ENCODE measurements around the gene ZNF14. TPM values are rescaled to one million over a fixed set of nuclear protein-coding genes. Genes with fewer than 3 reads are reported as not detected.

The ZNF14 gene
- total RNA-seq, 1 experiment from 2014 or later, result 5.8 TPM

GRCh38 chr19:19777692-19778091 is 44.8 kb upstream of the ZNF14 start:
- BruUV-seq (replicated peaks), result TSS peak; percentile 34

GRCh38 chr19:19776206-19777008 is 43.5 kb upstream of the ZNF14 start:
- POLR2A ChIA-PET (ENCODE audit: low non-redundant PET), result interaction anchor here (0.6 kb wide), 1 partner anchor 1592 kb away, joined by 5 read pairs; no protein-coding TSS in a partner anchor
- no peaks in the 10 kb centered on the region for H3K27me3 ChIP-seq (replicated peaks; ENCODE audit: insufficient read depth, low read depth, low read length, poor library complexity)
- peak overlapping the region; percentile 64 for H3K4me3 ChIP-seq (ENCODE audit: low read depth, low read length, poor library complexity, severe bottlenecking)
- peak; percentile 96 for DNase-seq (ENCODE audit: low spot score)
- no peaks in the 10 kb centered on the region for H3K36me3 ChIP-seq (ENCODE audit: insufficient read depth, low read length, poor library complexity, severe bottlenecking)
- TF ChIP-seq EZH2 (IDR thresholded peaks at IDR 0.05; ENCODE audit: borderline replicate concordance, low read depth, low read length, poor library complexity, severe bottlenecking) (no peak), CTCF (conservative IDR thresholded peaks at IDR 0.05; ENCODE audit: low read depth, low read length) (no peak)
- peaks cover 8% of the 10 kb centered on the region for H3K4me1 ChIP-seq (ENCODE audit: insufficient read depth, low read length, poor library complexity, severe bottlenecking)
- BruUV-seq (replicated peaks), result no TSS peak
- CTCF ChIA-PET, result interaction anchor here (0.6 kb wide), 1 partner anchor 113 kb away, joined by 3 read pairs; the partner anchor contains the start of gene ATP13A1
- H3K9me3 ChIP-seq (ENCODE audit: low read depth, low read length, poor library complexity, severe bottlenecking), result peaks cover 2% of the 10 kb centered on the region
- intact Hi-C loops (cut with micrococcal nuclease; ENCODE audit: unreplicated experiment), result no loop called here
- peak overlapping the region; percentile 53 for H3K27ac ChIP-seq (ENCODE audit: low read depth, low read length, poor library complexity, severe bottlenecking)

More at GRCh38 chr19:19777692-19778091, 44.8 kb upstream of the ZNF14 start:
- H3K4me3 ChIP-seq (ENCODE audit: low read depth, low read length, poor library complexity, severe bottlenecking), result peak overlapping the region; percentile 64
- H3K27me3 ChIP-seq (replicated peaks; ENCODE audit: insufficient read depth, low read depth, low read length, poor library complexity), result no peaks in the 10 kb centered on the region
- H3K9me3 ChIP-seq (ENCODE audit: low read depth, low read length, poor library complexity, severe bottlenecking), result no peaks in the 10 kb centered on the region
- POLR2A ChIA-PET (ENCODE audit: low non-redundant PET), result no interaction called here
- intact Hi-C loops (cut with micrococcal nuclease; ENCODE audit: unreplicated experiment), result no loop called here
- TF ChIP-seq EZH2 (IDR thresholded peaks at IDR 0.05; ENCODE audit: borderline replicate concordance, low read depth, low read length, poor library complexity, severe bottlenecking), result no peak
- no peak for TF ChIP-seq CTCF (conservative IDR thresholded peaks at IDR 0.05; ENCODE audit: low read depth, low read length)
- peaks cover 8% of the 10 kb centered on the region for H3K4me1 ChIP-seq (ENCODE audit: insufficient read depth, low read length, poor library complexity, severe bottlenecking)
- H3K36me3 ChIP-seq (ENCODE audit: insufficient read depth, low read length, poor library complexity, severe bottlenecking), result no peaks in the 10 kb centered on the region
- H3K27ac ChIP-seq (ENCODE audit: low read depth, low read length, poor library complexity, severe bottlenecking), result no peak overlapping the region
- DNase-seq (ENCODE audit: low spot score), result no peak
- CTCF ChIA-PET, result no interaction called here

- POLR2A ChIA-PET (ENCODE audit: low non-redundant PET), result no interaction called here
- TF ChIP-seq EZH2 (IDR thresholded peaks at IDR 0.05; ENCODE audit: borderline replicate concordance, low read depth, low read length, poor library complexity, severe bottlenecking), result no peak
- no peak for TF ChIP-seq CTCF (conservative IDR thresholded peaks at IDR 0.05; ENCODE audit: low read depth, low read length)
- BruUV-seq (replicated peaks), result no TSS peak
- Histone ChIP-seq H3K27ac (ENCODE audit: low read depth, low read length, poor library complexity, severe bottlenecking) (peak overlapping the region; percentile 53), H3K27me3 (replicated peaks; ENCODE audit: insufficient read depth, low read depth, low read length, poor library complexity) (no peaks in the 10 kb centered on the region), H3K9me3 (ENCODE audit: low read depth, low read length, poor library complexity, severe bottlenecking) (peaks cover 5% of the 10 kb centered on the region), H3K4me3 (ENCODE audit: low read depth, low read length, poor library complexity, severe bottlenecking) (peak overlapping the region; percentile 64), H3K4me1 (ENCODE audit: insufficient read depth, low read length, poor library complexity, severe bottlenecking) (peaks cover 8% of the 10 kb centered on the region), H3K36me3 (ENCODE audit: insufficient read depth, low read length, poor library complexity, severe bottlenecking) (no peaks in the 10 kb centered on the region)
- intact Hi-C loops (cut with micrococcal nuclease; ENCODE audit: unreplicated experiment), result no loop called here
- CTCF ChIA-PET, result no interaction called here
- DNase-seq (ENCODE audit: low spot score), result no peak
Observed at GRCh38 chr19:19775891-19776205, 42.9 kb upstream of the ZNF14 start.
